ENCODE data around the gene RIC8A. TPM values are rescaled to one million over a fixed set of nuclear protein-coding genes. Genes with fewer than 3 reads are reported as not detected.

Gene RIC8A
- total and polyA plus RNA-seq, 2 of the 13 experiments (the other 11 are each of a cell fraction or from before 2014, with no cell fraction given): 62.1 to 63.8 TPM

DNA sequence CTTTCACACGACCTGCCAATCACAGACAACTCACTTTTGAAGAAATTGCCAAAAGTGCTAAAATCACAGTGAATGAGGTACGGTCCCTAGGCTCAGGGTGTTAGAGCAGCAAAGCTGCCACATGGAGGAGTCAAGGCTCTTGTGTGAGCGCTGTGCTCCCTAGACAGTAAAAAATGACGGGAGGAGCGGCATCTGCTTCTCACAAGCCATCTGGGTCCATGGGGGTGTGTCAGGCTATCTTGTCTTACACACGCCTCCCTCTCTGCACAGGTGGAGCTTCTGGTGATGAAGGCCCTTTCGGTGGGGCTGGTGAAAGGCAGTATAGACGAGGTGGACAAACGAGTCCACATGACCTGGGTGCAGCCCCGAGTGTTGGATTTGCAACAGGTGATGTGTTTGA, 44.0 kb downstream of the RIC8A start (continued):
- TF ChIP-seq, protein P1, sequence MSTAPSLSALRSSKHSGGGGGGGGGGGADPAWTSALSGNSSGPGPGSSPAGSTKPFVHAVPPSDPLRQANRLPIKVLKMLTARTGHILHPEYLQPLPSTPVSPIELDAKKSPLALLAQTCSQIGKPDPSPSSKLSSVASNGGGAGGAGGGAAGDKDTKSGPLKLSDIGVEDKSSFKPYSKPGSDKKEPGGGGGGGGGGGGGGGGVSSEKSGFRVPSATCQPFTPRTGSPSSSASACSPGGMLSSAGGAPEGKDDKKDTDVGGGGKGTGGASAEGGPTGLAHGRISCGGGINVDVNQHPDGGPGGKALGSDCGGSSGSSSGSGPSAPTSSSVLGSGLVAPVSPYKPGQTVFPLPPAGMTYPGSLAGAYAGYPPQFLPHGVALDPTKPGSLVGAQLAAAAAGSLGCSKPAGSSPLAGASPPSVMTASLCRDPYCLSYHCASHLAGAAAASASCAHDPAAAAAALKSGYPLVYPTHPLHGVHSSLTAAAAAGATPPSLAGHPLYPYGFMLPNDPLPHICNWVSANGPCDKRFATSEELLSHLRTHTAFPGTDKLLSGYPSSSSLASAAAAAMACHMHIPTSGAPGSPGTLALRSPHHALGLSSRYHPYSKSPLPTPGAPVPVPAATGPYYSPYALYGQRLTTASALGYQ (CRISPR knock-in tag; IDR thresholded peaks at IDR 0.05): no peak
- no peak for TF ChIP-seq ZNF558 (CRISPR knock-in tag; IDR thresholded peaks at IDR 0.05; ENCODE audit: borderline replicate concordance)

DNA sequence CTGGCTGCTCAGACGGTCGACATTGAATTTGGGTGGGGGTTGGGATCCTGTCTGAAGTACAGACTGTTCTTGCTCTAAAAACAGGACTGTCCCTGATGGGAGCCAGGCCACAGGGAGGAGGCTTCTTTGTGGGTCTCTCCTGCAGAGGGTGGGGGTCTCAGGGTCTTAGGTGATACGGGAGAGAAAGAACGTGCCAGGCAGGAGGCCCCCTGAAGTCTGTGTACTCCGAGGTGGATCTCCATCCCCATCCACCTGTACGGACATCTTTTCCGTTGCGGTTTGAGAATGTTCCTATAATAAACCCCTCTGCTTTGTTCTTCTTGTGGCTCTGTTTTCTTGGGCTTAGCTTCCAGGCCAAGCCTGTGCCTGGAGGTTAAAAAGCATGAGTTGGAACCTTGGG, 45.2 kb downstream of the RIC8A start:
- in situ Hi-C loops (cut with HindIII; ENCODE audit: extremely low pct_ligation_motif_present, low pct_unique_long_range_greater_than_20kb): no loop called here
- ChIA-PET POLR2A (no interaction called here), CTCF (ENCODE audit: low intra/inter-chr PET ratio, low total read pairs) (no interaction called here)
- TF ChIP-seq ZNF766 (CRISPR knock-in tag; IDR thresholded peaks at IDR 0.05; ENCODE audit: borderline replicate concordance) (no peak), MTA3 (CRISPR knock-in tag; IDR thresholded peaks at IDR 0.05) (no peak), GZF1 (CRISPR knock-in tag; IDR thresholded peaks at IDR 0.05) (no peak), SMC3 (IDR thresholded peaks at IDR 0.05; ENCODE audit: low read length) (no peak), RFX3 (CRISPR knock-in tag; IDR thresholded peaks at IDR 0.05) (no peak), ZNF256 (CRISPR knock-in tag; conservative IDR thresholded peaks at IDR 0.05) (no peak)
- TF ChIP-seq, protein P2, sequence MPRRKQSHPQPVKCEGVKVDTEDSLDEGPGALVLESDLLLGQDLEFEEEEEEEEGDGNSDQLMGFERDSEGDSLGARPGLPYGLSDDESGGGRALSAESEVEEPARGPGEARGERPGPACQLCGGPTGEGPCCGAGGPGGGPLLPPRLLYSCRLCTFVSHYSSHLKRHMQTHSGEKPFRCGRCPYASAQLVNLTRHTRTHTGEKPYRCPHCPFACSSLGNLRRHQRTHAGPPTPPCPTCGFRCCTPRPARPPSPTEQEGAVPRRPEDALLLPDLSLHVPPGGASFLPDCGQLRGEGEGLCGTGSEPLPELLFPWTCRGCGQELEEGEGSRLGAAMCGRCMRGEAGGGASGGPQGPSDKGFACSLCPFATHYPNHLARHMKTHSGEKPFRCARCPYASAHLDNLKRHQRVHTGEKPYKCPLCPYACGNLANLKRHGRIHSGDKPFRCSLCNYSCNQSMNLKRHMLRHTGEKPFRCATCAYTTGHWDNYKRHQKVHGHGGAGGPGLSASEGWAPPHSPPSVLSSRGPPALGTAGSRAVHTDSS (CRISPR knock-in tag; conservative IDR thresholded peaks at IDR 0.05): no peak
- TF ChIP-seq, protein P3, sequence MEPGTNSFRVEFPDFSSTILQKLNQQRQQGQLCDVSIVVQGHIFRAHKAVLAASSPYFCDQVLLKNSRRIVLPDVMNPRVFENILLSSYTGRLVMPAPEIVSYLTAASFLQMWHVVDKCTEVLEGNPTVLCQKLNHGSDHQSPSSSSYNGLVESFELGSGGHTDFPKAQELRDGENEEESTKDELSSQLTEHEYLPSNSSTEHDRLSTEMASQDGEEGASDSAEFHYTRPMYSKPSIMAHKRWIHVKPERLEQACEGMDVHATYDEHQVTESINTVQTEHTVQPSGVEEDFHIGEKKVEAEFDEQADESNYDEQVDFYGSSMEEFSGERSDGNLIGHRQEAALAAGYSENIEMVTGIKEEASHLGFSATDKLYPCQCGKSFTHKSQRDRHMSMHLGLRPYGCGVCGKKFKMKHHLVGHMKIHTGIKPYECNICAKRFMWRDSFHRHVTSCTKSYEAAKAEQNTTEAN (CRISPR knock-in tag; conservative IDR thresholded peaks at IDR 0.05): no peak
- WGBS (ENCODE audit: low lambda C conversion rate): 98% methylated on average over 8 of the region's 8 CpGs
- BruUV-seq (replicated peaks): no TSS peak
- ATAC-seq (no peak), FAIRE-seq (no peak), DNase-seq (ENCODE audit: low spot score) (no peak)
- no peak overlapping the region for H3K4me3 ChIP-seq (replicated peaks in 1 of 3; ENCODE audit: insufficient read depth in 1 of 3, low read depth in 2 of 3, low read length in 3 of 3)
- H3K9me3 ChIP-seq (ENCODE audit: low read length): no peaks in the 10 kb centered on the region
- H3K79me2 ChIP-seq (ENCODE audit: insufficient read depth, low read length): no peaks in the 10 kb centered on the region
- H3K4me2 ChIP-seq (ENCODE audit: low read depth, low read length): no peak overlapping the region
- no peaks in the 10 kb centered on the region for H4K20me1 ChIP-seq (ENCODE audit: insufficient read depth, low read length)
- no peaks in the 10 kb centered on the region for H3K27me3 ChIP-seq (ENCODE audit: control insufficient read depth in 1 of 2, insufficient read depth in 2 of 2, low read length in 2 of 2)
- H3K36me3 ChIP-seq (replicated peaks in 1 of 2; ENCODE audit: control insufficient read depth in 1 of 2, insufficient read depth in 2 of 2, low read length in 2 of 2): peaks cover 28 to 45% of the 10 kb centered on the region in 2 experiments; a peak in 4 of 5 replicates
- intact Hi-C loops (cut with micrococcal nuclease; ENCODE audit: unreplicated experiment): no loop called here
- peaks cover 8% of the 10 kb centered on the region; the same call in 1 of the 2 replicates for H3K4me1 ChIP-seq (ENCODE audit: insufficient read depth, low read length)
- H2AFZ ChIP-seq (ENCODE audit: low read length): no peak overlapping the region
- no peak overlapping the region for H3K9ac ChIP-seq (ENCODE audit: insufficient read depth, low read depth, low read length)
- no peak overlapping the region for H3K27ac ChIP-seq (ENCODE audit: extremely low read length, insufficient read depth, low read length)
